Measurements from ENCODE around the gene RSF1.

RSF1 gene

GRCh38 chr11:77736473-77736872 lies 84.0 kb downstream of the RSF1 start:
- no peak for FAIRE-seq

GRCh38 chr11:77734890-77735289 lies 85.6 kb downstream of the RSF1 start:
- no peak for FAIRE-seq

GRCh38 chr11:77732143-77732542 lies 88.4 kb downstream of the RSF1 start:
- FAIRE-seq, result no peak

- no peak for FAIRE-seq
These were observed 89.7 kb downstream of the RSF1 start for GRCh38 chr11:77730789-77731188.

GRCh38 chr11:77729063-77729462 lies 91.5 kb downstream of the RSF1 start:
- FAIRE-seq, result no peak

GRCh38 chr11:77728203-77728786 lies 92.2 kb downstream of the RSF1 start:
- FAIRE-seq, result no peak

GRCh38 chr11:77726524-77726923 lies 94.0 kb downstream of the RSF1 start:
- no peak for FAIRE-seq

- FAIRE-seq, result no peak
These were observed 95.1 kb downstream of the RSF1 start for GRCh38 chr11:77725433-77725832.

- FAIRE-seq, result no peak
These were observed 95.9 kb downstream of the RSF1 start for GRCh38 chr11:77724636-77725035.

GRCh38 chr11:77723024-77723423 lies 97.5 kb downstream of the RSF1 start:
- no peak for FAIRE-seq

GRCh38 chr11:77710358-77710757 lies 110.2 kb downstream of the RSF1 start:
- FAIRE-seq, result no peak

GRCh38 chr11:77705876-77706579 lies 114.5 kb downstream of the RSF1 start:
- FAIRE-seq, result no peak

- no peak for FAIRE-seq
These were observed 115.2 kb downstream of the RSF1 start for GRCh38 chr11:77705195-77705875.

- no peak for FAIRE-seq
These were observed 116.5 kb downstream of the RSF1 start for GRCh38 chr11:77704029-77704428.

- FAIRE-seq, result no peak
These were observed 121.1 kb downstream of the RSF1 start for GRCh38 chr11:77699425-77699824.

- FAIRE-seq, result no peak
These were observed 121.6 kb downstream of the RSF1 start for GRCh38 chr11:77698896-77699295.

GRCh38 chr11:77697865-77698264 lies 122.7 kb downstream of the RSF1 start:
- FAIRE-seq, result no peak

GRCh38 chr11:77695417-77695816 lies 125.1 kb downstream of the RSF1 start:
- no peak for FAIRE-seq

GRCh38 chr11:77690649-77691048 lies 129.9 kb downstream of the RSF1 start:
- no peak for FAIRE-seq

- FAIRE-seq, result no peak
These were observed 133.4 kb downstream of the RSF1 start for GRCh38 chr11:77687088-77687487.

- no peak for FAIRE-seq
These were observed 143.4 kb downstream of the RSF1 start for GRCh38 chr11:77677138-77677537.

GRCh38 chr11:77672264-77672663 lies 148.3 kb downstream of the RSF1 start:
- FAIRE-seq, result no peak

- FAIRE-seq, result no peak
These were observed 150.5 kb downstream of the RSF1 start for GRCh38 chr11:77669848-77670511.

- FAIRE-seq, result no peak
These were observed 151.8 kb downstream of the RSF1 start for GRCh38 chr11:77668760-77669159.

Measured in TTC549 (cell line).